HCT116 (cell line): ENCODE data around the gene OVOL1.

Experiments used
- CEBPB ChIP-seq: IDR thresholded peaks from 2 replicates; pipeline ENCODE4 v1.6.1; 2012; ENCODE audit warnings: low read depth
- EZH2 ChIP-seq: fragments of 200-600 bp; sonication (generic); IDR thresholded peaks from 2 replicates; pipeline ENCODE4 v1.6.1; 2017; ENCODE audit warnings: antibody characterized with exemption, mixed run types
- EZH2phosphoT487 ChIP-seq: fragments of 200-600 bp; IDR thresholded peaks from 2 replicates; pipeline ENCODE4 v1.6.1; 2018; ENCODE audit warnings: antibody characterized with exemption, borderline replicate concordance
- FOSL1 ChIP-seq: IDR thresholded peaks from 2 replicates; pipeline ENCODE4 v1.6.1; 2012; ENCODE audit warnings: low read depth
- POLR2A ChIP-seq: IDR thresholded peaks from 2 replicates; pipeline ENCODE4 v1.7.0; 2011; ENCODE audit warnings: borderline replicate concordance; ENCODE audit not compliant: insufficient read depth, insufficient read length; ENCODE audit errors: extremely low read depth
- POLR2AphosphoS5 ChIP-seq: IDR thresholded peaks from 2 replicates; pipeline ENCODE4 v1.6.1; 2011; ENCODE audit warnings: mild to moderate bottlenecking, low read depth, low read length, moderate library complexity
- SIN3A ChIP-seq: IDR thresholded peaks from 2 replicates; pipeline ENCODE4 v1.6.1; 2012; ENCODE audit warnings: low read depth
- ZNF274 ChIP-seq: fragments of 200-500 bp; sonication (Bioruptor generic); IDR thresholded peaks from 2 replicates; pipeline ENCODE4 v1.6.1; 2014; ENCODE audit warnings: mild to moderate bottlenecking, low read depth, low read length, inconsistent platforms
- TF ChIP-seq, protein P1 (sequence below), 3 experiments: fragments of 200-600 bp in 1 of 3; sonication (generic) in 1 of 3; IDR thresholded peaks in 2 of 3; conservative IDR thresholded peaks in 1 of 3; 2 replicates each; pipeline ENCODE4 v1.5.1; 2012 to 2017; ENCODE audit warnings: low read depth in 2 of 3, low read length in 2 of 3, antibody characterized with exemption in 1 of 3, borderline replicate concordance in 1 of 3, control low read depth in 1 of 3, mild to moderate bottlenecking in 1 of 3, mixed read lengths in 1 of 3, mixed run types in 1 of 3, moderate library complexity in 1 of 3; ENCODE audit not compliant: insufficient read depth in 1 of 3

DNA sequence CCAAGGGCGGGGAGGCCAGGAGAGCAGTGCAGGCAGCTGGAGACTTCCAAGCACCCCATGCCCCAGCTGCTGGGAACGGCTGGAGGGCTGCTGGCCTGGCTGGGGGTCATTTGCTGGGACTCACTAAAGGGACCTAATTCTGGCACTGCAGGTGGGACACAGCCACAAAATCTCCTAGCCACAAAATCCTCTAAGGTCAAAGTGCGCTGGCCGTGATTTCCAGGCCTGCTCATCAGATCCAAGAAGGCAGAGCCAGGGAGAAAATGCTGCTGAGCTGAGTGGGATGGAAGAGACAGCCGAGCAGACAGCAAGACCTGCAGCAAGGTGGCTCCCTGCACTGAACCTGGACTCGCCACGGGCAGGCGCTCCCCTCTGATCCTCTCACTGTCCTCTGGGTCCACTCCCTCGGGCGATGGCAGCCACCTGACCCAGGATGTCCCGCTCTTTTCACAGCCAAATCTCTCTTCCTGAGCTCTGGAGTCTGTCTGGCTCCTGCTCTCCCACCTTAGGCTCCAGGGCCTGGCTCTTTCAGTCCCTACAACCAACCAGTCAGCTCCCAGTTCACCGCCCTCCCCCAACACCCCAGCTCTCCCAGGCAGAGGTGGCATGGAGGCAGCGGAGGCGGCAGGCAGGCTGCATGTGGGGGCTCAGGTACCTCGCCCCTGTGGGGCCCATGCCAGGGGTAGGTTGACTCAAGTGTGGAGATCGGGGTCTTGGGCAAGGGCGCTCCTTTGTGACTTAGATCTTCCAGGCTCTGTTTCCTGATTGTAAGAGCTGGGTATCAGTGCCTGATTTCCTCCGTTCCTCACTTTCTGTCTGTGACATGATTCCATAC, 14.5 kb downstream of the OVOL1 start:
- TF ChIP-seq POLR2AphosphoS5 (no peak), POLR2A (no peak), EZH2 (no peak), FOSL1 (no peak), CEBPB (no peak), SIN3A (no peak), ZNF274 (no peak), EZH2phosphoT487 (no peak)
- TF ChIP-seq, protein P1, sequence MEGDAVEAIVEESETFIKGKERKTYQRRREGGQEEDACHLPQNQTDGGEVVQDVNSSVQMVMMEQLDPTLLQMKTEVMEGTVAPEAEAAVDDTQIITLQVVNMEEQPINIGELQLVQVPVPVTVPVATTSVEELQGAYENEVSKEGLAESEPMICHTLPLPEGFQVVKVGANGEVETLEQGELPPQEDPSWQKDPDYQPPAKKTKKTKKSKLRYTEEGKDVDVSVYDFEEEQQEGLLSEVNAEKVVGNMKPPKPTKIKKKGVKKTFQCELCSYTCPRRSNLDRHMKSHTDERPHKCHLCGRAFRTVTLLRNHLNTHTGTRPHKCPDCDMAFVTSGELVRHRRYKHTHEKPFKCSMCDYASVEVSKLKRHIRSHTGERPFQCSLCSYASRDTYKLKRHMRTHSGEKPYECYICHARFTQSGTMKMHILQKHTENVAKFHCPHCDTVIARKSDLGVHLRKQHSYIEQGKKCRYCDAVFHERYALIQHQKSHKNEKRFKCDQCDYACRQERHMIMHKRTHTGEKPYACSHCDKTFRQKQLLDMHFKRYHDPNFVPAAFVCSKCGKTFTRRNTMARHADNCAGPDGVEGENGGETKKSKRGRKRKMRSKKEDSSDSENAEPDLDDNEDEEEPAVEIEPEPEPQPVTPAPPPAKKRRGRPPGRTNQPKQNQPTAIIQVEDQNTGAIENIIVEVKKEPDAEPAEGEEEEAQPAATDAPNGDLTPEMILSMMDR (IDR thresholded peaks at IDR 0.05 in 2 of 3, conservative IDR thresholded peaks at IDR 0.05 in 1 of 3; ENCODE audit: borderline replicate concordance in 1 of 3, insufficient read depth in 1 of 3, low read depth in 2 of 3, low read length in 2 of 3): no peak
